HG03064 (cell line): Measurements from ENCODE around the gene PDCL2.
A peak's percentile ranks its signal among the peaks of the same experiment; 100 is the strongest.
"Not testable (repeated sequence)": the region's sequence is repeated elsewhere in the genome, so short reads cannot be mapped to it uniquely, and the experiment has no call there.

ENCODE experiments used
- ATAC-seq: cut with Tn5 transposase; IDR thresholded peaks from one replicate; pipeline ENCODE4 v1.9.1; 2021; ENCODE audit warnings: low read depth; ENCODE audit not compliant: unreplicated experiment

The PDCL2 gene

DNA sequence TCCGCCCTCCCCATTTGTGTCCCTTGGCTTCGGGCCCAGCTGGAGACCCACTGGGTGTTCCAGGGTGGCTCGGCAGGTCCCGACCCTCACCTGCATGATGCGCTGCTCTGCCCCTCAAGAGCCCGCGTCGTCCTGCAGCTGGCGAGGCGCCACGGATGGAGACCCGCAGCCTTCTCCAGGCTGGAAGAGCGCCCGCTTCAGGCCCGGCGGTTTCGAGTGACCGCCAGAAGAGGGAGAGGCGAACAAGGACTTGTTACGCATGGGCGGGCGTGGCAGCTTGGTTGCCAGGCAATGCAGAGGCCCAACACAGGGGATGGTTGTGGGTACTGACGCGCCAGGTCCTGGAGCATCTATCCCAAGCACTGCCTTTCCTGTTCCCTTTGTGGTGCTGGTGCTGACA lies at the start of gene PDCL2:
TSS of gene PDCL2 (minus strand) at position 232 of the 400 bp plus-strand sequence. CDS start at position 96, 136 bp downstream.
- no peak for ATAC-seq

- ATAC-seq = no peak
These were observed 45.3 kb upstream of the PDCL2 start for GRCh38 chr4:55637272-55637820.

DNA sequence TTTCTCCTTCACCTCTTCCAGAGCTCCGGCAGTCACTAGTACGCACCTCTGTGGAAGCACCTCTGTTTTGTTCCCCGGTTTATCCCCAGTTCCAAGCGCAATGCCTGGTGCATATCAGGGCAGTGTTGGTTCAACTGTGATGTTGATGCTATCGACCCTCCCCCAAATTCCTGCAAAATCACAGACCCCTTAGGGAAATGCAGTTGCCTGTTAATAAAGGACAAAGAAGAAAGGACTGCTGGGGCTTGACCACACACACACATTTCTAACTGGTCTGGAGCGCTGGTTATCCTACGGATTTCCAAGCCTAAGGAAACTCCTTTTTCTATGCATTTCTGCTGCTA lies 44.6 kb upstream of the PDCL2 start:
- ATAC-seq = no peak

- no peak for ATAC-seq
These were observed 44.0 kb upstream of the PDCL2 start, which contains the start of gene NMU for GRCh38 chr4:55635741-55636655. TSS of gene NMU (minus strand) at chr4:55636298. CDS start at chr4:55636192, 106 bp downstream.

GRCh38 chr4:55635282-55635681 lies 43.2 kb upstream of the PDCL2 start:
- ATAC-seq = no peak

DNA sequence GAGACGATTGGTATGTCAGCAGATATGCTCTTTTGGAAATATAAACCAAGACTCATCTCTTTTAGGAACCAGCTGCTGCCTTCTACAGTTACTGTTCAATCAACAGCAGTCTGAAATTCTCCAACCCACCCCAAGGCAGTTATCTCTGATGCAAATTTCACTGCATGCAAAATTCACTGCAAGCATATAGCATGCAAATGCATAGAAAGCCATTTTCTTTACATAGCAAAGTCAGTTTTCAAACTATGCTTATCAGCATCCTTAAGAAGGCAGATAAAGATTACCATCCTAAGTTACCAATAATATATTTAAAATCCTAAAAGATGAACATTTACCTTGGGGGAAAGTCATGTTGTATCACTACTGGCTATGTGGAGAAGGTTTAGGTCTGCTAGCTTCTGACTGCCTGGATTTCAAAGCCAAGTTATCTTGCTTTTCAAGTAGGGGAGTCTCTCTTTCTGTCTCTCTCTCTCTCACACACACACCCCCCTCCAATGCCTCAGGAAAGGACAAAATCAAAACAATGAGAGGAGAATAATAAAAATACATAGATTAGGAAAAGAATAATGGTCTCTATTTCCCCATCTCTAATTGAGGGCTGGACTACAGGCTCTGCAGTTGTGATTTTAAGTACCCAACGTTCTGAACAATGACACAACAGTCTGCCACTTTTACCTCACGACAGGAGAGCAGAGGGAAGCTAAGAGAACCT lies 42.5 kb upstream of the PDCL2 start:
- ATAC-seq = no peak

- no peak for ATAC-seq
These were observed 41.9 kb upstream of the PDCL2 start for GRCh38 chr4:55633903-55634302.

GRCh38 chr4:55625835-55626234 lies 33.8 kb upstream of the PDCL2 start:
- no peak for ATAC-seq

DNA sequence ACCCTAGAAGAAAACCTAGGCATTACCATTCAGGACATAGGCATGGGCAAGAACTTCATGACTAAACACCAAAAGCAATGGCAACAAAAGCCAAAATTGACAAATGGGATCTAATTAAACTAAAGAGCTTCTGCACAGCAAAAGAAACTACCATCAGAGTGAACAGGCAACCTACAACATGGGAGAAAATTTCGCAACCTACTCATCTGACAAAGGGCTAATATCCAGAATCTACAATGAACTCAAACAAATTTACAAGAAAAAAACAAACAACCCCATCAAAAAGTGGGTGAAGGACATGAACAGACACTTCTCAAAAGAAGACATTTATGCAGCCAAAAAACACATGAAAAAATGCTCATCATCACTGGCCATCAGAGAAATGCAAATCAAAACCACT lies 32.0 kb upstream of the PDCL2 start:
- ATAC-seq = not testable (repeated sequence)

GRCh38 chr4:55618546-55619143 lies 26.6 kb upstream of the PDCL2 start:
- ATAC-seq = no peak

DNA sequence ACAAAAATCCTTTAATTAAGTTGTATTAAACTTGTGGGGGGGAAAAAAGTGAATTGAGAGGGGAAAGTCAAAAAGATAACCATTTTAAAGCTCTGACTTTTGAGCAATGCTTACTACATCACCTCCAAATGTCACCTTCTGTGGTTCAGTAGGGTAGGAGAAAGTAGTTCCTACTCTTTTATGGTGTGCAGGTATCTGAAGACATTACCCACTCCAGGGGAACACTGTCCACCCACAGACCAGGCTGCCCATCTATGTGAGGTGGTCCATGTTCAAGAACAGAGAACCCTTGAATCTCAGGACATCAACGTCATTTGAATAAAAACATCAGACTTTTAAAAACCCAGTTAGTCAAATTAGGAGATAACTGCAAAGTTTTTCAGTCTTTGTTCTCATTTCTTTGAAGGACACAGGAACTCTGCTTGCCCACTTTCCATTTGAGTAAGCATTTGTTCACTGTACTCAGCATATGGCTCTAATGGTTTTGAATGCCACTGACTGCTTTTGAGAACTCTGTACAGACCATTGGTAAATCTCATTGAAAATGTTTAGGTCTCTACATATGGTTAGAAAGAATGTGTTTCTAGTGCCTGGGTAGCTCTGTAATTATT lies 25.6 kb upstream of the PDCL2 start:
- ATAC-seq = peak; percentile 98

DNA sequence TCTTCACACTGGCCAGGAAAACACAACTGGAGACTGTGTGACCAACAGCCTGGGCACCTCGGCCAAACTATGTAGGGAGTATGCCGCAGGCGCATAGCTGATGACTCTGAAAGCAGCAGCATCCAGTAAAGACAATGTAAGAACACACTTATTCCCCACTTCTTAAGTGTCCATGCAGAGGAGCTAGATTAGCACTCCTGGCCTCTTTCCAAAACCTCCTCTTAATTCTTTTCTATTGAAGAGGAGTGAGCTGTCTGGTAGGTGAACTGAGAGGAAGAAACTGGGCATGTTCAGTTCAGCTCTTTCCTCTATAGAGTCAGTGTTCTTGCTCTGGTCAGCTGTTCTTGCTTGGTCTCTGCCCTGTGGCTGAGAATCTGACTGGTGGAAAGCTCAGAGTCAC lies 23.0 kb upstream of the PDCL2 start:
- no peak for ATAC-seq

DNA sequence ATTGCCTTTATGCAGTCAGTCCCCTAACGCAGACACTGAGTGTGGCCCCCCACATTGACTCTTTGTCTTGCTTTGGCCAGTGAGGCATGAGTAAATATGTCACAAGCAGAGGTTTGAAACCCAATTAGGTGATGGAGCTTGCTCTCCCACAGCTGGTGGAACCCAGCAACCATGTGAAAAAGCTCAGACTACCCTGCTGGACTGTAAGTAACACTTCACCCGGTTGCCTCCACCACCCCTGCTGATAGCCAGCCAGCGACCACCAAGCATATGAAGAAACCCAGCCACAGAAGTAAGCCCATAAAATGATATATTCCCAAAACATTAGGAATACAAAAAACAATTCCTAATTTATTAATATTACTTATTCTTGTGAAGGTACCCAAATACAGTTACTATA lies 21.6 kb upstream of the PDCL2 start:
- no peak for ATAC-seq

DNA sequence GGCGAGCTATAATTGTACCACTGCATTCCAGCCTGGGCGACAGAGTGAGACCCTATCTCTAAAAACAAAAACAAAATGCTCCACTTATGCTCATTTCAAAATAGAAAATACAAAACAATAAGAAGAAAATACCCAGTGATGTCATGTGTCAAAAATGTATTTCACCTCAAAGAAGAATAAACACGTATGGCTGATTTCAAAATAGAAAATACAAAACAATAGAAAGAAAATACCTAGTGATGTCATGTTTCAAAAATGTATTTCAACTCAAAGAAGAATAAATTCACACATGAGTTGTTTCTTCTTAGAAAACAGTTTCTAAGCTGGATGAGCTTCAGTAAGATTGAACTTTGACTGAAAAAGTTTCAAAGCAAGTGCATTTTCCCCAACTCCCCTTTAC lies 20.3 kb upstream of the PDCL2 start:
- no peak for ATAC-seq

GRCh38 chr4:55611358-55612059 lies 19.5 kb upstream of the PDCL2 start:
- ATAC-seq = no peak

- no peak for ATAC-seq
These were observed 18.3 kb upstream of the PDCL2 start for GRCh38 chr4:55610381-55610780.

DNA sequence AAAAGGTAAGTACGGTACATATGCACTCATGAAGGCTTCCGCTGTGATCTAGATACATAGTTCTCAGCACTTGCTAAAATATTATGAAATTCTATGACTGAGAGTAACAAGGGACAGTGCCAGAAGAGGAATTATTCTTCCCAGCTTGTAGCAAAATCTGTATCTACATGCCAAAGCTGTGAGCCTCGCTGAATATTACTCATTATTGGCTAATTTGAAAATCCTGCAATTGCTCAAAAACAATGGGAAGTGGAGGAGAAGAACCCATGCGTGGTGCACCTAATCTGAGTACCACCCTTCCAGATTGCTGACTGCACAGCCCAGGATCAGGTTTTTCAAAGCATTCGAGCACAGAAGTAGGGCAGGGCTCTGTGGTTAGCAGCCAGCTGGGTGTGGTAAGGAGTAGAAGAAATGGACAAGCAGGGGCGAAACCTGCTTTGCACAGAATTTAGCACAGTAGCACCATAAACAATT lies 17.4 kb upstream of the PDCL2 start:
- no peak for ATAC-seq

DNA sequence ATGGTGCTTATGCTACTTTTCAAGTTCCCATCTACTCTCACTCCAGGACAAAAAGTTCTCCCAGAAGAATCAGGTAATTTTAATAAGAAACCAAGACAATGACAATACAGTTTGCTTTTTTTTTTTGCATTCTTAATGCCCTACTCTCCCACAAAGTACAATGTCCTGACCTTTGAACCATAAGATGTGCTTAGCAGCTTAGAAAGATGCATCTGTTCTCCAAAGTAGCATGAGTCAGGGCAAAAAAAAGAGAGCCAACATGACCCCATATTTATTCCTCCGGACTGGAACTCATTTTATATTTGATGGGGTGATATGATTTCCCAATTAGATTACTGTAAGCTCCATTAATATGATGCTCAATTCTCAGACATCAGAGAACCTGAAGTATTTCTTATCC lies 16.5 kb upstream of the PDCL2 start:
- no peak for ATAC-seq

DNA sequence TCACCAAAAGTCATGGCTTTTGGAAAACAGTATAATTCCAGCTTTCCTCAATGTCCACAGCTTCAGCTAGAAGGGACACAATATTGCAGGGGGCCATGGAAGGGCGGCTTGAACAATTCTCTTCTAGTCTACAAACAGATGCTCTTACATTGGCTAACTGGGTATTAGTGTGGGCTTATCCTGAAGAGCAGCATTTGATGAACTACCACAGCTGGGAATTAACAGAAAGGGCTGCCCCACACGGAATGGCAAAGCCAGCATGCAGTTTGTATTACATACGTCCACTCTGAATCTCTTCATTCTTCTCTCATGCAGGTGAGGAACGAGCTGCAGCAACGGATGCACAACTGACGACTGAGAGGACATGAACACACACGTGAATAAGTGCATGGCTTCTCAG lies 13.0 kb upstream of the PDCL2 start:
- no peak for ATAC-seq

DNA sequence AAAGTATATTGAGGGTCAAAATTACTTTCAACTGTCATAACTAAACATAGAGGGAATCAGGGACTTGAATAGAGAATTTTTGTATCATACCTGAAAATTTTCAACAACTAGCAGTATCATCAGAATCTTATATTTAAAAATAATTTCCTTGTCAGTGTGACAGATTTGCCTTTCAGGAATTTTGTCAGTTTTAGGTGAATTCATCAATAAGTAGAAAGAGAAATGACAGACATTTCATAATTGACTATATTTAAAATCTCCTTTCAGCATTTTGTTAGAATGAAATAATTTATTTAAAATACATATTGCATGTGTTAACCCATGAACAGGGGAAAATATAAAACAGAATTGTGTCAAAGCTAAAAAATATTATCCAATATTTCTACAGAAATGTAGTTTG lies 8.6 kb upstream of the PDCL2 start:
- no peak for ATAC-seq
